Measurements from ENCODE around the gene DEPDC5. TPM values are rescaled to one million over a fixed set of nuclear protein-coding genes. Genes with fewer than 3 reads are reported as not detected.

DEPDC5 gene
- total RNA-seq, 2 donors from 2014 or later, result 50.1 to 54.4 TPM

GRCh38 chr22:31951194-31952093 is 197.6 kb downstream of the DEPDC5 start:
- DNase-seq (ENCODE audit: low spot score in 2 of 2) (peak in 1 of 2 donors; percentile 46), ATAC-seq (peak; percentile 82 to 94)
- no peaks in the 10 kb centered on the region for H3K9me3 Mint-ChIP-seq
- H3K36me3 Mint-ChIP-seq, result peaks cover 28 to 34% of the 10 kb centered on the region in 2 donors
- H3K27ac Mint-ChIP-seq, result peak overlapping the region; percentile 53 to 82

- no peaks in the 10 kb centered on the region for H3K9me3 Mint-ChIP-seq
- no peak for ATAC-seq
- H3K36me3 Mint-ChIP-seq, result peaks cover 33 to 40% of the 10 kb centered on the region in 2 donors
- no peak for DNase-seq (ENCODE audit: low spot score in 2 of 2)
- peak overlapping the region in 1 of 2 donors; percentile 82 for H3K27ac Mint-ChIP-seq
Observed at GRCh38 chr22:31952094-31952401, 198.2 kb downstream of the DEPDC5 start.

- Mint-ChIP-seq H3K36me3 (peaks cover 30 to 44% of the 10 kb centered on the region in 2 donors), H3K9me3 (no peaks in the 10 kb centered on the region), H3K27ac (no peak overlapping the region)
- ATAC-seq (no peak), DNase-seq (ENCODE audit: low spot score in 2 of 2) (no peak)
Observed at GRCh38 chr22:31952472-31952871, 198.7 kb downstream of the DEPDC5 start.

- no peak for DNase-seq (ENCODE audit: low spot score in 2 of 2)
- no peak for ATAC-seq
- peak overlapping the region in 1 of 2 donors; percentile 2 for H3K27ac Mint-ChIP-seq
- no peaks in the 10 kb centered on the region for H3K9me3 Mint-ChIP-seq
- H3K36me3 Mint-ChIP-seq, result peaks cover 28 to 51% of the 10 kb centered on the region in 2 donors
Observed at GRCh38 chr22:31953261-31953660, 199.4 kb downstream of the DEPDC5 start.

- Mint-ChIP-seq H3K36me3 (peaks cover 28 to 55% of the 10 kb centered on the region in 2 donors), H3K9me3 (no peaks in the 10 kb centered on the region), H3K27ac (peak overlapping the region in 1 of 2 donors; percentile 9)
- DNase-seq (ENCODE audit: low spot score in 2 of 2) (no peak), ATAC-seq (no peak)
Observed at GRCh38 chr22:31954535-31955523, 201.0 kb downstream of the DEPDC5 start.

GRCh38 chr22:31956360-31956759 is 202.5 kb downstream of the DEPDC5 start:
- peak; percentile 14 to 40 for ATAC-seq
- H3K27ac Mint-ChIP-seq, result peak overlapping the region in 1 of 2 donors; percentile 88
- H3K9me3 Mint-ChIP-seq, result no peaks in the 10 kb centered on the region
- peaks cover 22 to 52% of the 10 kb centered on the region in 2 donors for H3K36me3 Mint-ChIP-seq
- no peak for DNase-seq (ENCODE audit: low spot score in 2 of 2)

Other genes starting within 250 kb of the DEPDC5 start
- gene PISD, start 91.8 kb upstream of the DEPDC5 start, total RNA-seq, result 10 to 100 TPM; 36.8 to 41.9 TPM
- 10 to 100 TPM; 50.3 to 57.4 TPM for gene PRR14L, start 3.9 kb upstream of the DEPDC5 start, total RNA-seq
- 100 to 1,000 TPM in 1 of 2 donors, 10 to 100 TPM in 1; 95.9 to 143 TPM for gene YWHAH, start 190.5 kb downstream of the DEPDC5 start, total RNA-seq

Data from activated naive CD4-positive, alpha-beta T cell treated with anti-CD3 and anti-CD28 coated beads, Interleukin-2, amount 50 U/mL, for 72 hours (primary cell).